ENCODE results near the gene PIP.
"Not testable (repeated sequence)": the region's sequence is repeated elsewhere in the genome, so short reads cannot be mapped to it uniquely, and the experiment has no call there.

GRCh38 chr7:143108019-143108418, 23.9 kb upstream of the PIP start:
- not testable (repeated sequence) for TF ChIP-seq KDM5A (IDR thresholded peaks at IDR 0.05); CTCF (IDR thresholded peaks at IDR 0.05); RAD21 (conservative IDR thresholded peaks at IDR 0.05 in 1 of 2, IDR thresholded peaks at IDR 0.05 in 1 of 2); POLR2A (IDR thresholded peaks at IDR 0.05; ENCODE audit: low read length); KDM1A (IDR thresholded peaks at IDR 0.05; ENCODE audit: low read depth); CEBPB (IDR thresholded peaks at IDR 0.05); EHMT2 (IDR thresholded peaks at IDR 0.05; ENCODE audit: low read depth); CBX8 (IDR thresholded peaks at IDR 0.05); MAX (IDR thresholded peaks at IDR 0.05); HDAC2 (IDR thresholded peaks at IDR 0.05)

Measured in A549 (cell line).